ENCODE measurements around the gene PRSS8.
"Not testable (repeated sequence)": the region's sequence is repeated elsewhere in the genome, so short reads cannot be mapped to it uniquely, and the experiment has no call there.

The PRSS8 gene

DNA sequence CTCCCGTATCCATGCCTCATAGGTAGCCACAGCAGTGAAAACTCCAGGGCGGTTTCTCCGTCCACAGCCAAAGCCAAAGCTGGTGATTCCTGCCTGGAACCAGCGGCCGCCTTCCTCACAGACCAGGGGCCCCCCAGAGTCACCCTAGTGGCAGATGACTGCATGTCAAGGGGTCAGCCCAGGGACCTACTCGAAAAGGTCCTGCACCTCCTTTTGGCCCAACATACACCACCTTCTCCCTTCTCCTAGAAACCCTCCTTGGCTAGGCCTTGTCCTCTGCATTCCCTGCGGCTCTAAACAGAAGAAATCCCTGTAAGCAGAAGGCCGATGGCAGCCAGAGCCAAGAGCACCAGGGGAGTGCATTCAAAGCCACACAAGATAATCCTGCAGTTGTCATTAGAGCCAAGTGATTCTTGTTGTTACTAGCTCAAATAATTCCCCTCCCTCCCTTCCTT, 8.2 kb upstream of the PRSS8 start:
- FAIRE-seq = no peak

DNA sequence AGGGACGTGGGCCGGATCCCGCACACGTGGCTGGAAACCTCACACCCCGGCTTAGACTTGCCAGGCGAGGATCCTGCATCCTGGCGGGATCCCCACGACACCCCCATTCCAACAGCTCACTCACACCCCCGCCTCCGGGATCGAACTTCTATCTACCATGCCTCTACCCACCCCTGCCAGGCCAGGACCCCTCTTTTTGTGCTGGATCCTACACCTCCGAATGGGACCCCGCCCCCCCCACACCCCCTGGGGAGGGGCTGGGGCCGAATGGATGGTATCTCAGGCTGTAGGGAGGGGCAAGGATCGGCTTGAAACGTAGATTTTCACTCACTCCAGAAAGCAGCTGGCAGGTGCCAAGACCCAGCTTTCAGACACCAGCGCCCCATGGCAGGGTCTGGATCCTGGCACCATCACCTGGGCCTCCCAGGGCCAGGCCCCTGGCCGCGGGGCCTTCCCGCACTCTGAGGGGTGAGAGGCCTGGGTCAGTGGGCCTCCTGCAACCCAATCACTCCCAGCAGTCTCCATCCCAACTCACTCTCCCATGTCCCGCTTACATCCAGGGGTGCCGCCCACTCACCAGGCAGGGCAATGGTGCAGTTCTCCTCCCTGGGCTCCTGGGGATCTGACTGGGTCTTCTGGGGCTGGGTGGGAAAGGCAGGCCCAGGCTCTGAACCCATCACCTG, 7.6 kb upstream of the PRSS8 start:
- no peak for FAIRE-seq

DNA sequence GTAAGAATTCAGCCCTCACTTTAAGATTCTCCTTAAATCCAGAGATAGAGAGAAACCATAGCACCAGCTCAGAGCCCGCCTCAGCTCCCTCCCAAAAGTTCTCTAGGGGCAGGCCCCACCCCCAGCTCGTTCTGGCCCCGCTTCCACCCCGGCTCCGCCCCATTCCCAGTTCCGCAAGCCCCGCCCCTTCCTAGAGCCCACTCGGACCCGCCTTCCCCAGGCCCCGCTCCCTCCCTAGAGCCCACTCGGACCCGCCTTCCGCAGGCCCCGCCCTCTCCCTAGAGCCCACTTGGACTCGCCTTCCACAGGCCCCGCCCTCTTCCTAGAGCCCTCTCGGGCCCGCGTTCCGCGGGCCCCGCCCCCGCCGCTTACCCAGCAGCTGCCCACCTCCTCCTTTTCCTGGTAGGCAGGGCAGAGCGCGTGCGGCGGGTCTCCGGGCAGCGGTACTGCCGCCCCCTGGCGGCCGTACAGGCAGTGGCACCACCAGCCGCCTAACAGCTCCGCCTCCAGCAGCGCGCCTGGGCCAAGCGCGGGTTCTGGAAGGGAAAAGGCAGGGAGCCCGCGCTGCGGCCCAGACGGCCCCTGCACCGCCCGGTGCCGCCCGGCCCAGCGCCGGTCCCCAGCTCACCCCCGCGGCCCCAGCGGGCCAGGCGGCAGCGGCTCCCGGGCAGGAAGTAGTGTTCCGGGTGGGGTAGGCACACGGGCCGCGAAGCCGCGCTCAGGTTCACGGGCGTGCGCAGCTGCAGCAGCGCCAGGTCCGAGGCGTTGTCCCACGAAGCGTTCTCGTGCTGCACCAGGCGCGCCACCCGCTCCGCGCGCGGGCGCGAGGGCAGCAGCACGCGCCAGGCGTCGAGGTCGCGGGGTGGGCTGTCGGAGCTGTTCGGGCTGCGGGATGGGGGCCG, 6.8 kb upstream of the PRSS8 start:
- no peak for FAIRE-seq

DNA sequence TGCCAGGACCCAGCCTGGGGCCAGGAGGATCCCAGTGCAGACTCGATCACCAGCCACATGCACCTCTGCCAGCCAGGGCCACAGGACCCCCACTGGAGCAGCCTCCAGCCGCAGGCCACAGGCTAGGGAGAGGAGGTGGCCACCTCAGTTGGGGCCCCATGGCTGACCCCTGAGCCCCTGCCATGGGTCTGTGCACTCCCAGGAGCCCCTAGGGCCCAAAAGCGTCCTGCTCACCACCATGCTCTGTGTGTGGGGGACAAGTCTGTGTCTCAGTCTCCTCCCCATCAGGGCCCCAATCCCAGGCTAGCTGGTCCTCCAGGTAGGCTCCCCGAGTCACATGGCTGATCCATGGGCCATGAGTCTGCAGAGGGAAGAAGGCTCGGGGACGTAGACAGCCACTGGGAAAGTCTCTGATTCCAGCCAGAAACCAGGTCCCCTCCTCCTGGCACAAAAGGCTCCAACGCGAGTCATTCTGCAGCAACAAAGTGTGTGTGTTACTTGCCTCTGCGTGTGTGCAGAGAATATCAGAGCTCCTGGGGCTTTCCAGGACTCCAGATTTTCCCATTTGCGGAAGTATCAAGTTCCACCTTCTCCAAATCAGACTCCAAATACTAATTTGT, 6.1 kb upstream of the PRSS8 start:
- FAIRE-seq = no peak

DNA sequence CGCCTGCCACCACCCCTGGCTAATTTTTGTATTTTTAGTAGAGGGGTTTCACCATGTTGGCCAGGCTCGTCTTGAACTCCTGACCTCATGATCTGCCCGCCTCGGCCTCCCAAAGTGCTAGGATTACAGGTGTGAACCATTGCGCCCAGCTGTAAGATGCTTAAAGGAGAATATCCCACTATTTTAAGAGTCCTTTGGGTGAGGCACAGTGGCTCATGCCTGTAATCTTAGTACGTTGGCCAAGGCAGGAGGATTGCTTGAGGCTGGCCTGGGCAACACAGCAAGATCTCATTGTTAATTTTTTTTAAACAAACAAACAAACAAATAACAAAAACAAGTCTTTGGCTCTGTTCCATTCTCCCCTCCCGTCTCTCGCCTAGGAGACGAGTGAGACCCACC, 5.5 kb upstream of the PRSS8 start:
- FAIRE-seq = not testable (repeated sequence)

DNA sequence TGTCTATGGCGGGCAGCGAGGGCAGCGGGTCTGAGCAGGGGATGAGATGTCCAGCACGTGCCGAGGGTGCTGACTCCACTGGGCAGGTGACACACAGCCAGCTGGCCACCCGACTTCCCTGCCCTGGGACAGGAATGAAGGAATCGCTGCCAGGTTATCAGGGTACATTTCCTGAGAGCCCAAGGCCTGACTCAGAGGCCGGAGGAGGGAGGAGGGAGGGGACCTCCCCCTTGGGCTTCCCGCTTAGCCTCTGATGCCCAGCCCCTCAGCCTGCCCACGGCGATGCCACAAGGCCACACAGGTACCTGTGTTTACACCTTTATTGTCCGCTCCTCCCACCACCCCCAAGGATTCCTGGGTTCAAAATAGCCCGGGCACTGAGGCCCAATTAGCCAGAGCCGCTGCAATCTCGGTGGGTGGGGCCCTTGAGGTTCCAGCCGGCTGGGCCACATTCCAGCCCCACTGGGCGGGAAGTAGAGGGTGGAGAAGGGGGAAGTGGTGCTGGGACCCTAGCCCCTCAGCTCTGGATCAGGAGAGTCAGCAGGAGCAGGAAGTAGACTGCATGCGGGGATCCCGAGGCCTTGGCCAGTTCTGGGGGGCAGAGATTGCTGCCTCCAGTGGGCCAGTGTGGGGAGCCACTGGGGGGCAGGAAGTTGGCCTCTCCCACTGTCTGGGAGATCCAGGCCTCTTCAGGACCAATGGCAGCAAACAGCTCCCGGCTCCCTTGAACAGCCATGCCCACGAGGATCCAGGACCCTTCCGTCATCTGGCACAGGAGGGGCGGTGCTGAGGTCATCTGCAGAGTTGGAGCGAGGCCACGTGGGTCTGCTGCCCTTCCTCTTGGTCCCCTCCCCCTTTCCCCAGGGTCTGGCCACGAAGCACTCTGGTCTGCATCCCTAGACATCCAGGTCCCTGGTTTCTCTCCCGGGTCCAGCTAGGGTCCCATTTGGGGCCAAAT, 3.4 kb upstream of the PRSS8 start:
- FAIRE-seq = no peak

DNA sequence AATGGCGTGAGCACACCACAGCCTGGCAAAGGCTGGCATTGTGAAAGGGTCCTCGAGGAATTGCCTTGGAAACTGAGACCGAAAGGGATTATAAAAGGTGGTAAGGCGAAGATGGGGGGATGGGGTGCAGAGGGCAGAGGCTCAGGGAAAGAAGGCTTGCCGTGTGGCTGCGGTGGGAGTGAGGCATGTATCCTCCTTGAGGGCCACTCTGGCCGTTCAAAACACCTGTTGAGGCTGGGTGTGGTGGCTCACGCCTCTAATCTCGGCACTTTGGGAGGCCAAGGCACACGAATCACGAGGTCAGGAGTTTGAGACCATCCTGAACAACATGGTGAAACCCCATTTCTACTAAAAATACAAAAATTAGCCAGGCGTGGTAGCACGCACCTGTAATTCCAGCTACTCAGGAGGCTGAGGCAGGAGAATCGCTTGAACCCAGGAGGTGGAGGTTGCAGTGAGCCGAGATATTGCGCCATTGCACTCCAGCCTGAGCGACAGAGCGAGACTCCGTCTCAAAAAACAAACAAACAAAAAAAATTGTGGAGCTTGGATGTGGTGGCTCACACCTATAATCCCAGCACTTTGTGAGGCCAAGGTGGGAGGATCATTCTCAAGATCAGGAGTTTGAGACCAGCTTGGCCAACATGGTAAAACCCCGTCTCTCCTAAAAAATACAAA, 1.4 kb upstream of the PRSS8 start:
- not testable (repeated sequence) for FAIRE-seq

DNA sequence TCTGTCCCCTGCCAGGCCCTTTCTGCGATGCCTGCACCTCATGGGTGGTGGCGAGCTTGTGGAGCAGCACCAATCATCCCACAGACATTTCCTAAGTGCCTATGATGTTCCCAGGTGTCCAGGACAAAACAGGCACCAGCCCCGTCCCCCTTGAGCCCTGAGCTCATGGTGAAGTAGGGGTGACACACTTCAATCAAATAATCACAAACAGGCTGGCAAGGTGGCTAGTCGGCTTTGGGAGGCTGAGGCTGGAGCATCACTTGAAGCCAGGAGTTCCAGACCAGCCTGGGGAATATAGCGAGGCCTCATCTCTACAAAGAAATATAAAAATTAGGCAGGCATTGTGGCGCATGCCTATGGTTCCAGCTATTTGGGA, 748 bp upstream of the PRSS8 start:
- FAIRE-seq = no peak

DNA sequence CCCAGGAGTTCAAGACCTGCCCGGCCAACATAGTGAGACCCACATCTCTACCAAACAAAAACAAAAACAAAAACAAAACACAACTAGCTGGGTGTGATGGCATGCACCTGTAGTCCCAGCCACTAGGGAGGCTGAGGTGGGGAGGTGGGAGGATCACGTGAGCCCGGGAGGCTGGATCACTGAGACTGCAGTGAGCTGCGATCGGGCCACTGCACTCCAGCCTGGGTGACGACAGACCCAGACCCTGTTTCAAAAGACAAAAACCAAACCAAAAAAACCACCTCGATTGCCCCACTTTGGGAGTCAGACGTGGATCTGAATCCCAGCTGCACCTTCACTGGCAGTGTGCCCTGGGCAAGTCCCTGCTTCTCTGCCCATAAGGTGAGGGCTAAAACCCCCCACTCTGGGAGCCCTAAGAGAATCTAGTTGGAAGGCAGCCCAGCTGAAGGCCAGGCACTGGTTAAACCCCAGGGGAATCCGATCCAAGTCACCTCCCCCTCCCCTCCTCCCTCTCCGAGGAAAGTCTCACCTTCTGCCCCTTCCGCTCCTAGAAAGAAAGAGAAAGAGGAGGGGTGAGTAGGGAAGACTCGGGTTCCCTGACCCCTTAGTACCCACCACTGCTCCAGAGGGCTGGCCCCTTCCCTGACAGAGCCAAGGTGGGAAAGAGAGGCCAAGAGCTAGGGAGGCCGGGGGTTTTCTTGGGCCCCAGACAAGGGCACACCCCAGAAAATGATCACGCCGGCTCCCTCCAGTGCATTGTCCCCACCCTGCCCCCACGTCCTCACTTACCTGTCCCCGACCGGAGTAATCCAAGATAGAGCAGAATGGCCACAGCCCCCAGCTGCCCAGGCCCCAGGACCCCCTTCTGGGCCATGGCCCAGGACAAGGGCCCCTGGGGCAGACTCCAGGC, 647 bp downstream of the PRSS8 start:
- no peak for FAIRE-seq

DNA sequence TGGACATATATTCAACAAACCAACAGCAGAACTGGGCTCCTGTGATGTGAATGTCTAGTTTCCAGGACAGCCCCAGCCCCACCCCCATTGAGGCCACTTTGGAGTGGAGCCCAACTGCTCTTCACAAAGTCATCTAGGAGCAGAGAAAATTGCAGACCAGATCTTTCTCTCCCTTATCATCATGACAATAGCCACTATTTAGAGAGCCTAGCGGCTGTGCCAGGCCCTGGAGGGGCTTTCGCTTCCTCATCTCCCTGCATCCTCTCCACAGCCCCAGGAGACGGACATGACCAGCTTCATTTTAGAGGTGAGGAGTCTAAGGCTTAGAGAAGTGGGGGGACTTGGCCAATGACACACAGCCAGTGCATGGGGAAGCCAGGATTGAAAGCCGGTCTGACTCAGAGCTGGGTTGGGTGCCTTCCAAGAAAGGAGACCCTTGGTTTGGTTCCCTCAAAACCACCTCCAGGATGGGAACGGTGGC, 1.4 kb downstream of the PRSS8 start:
- FAIRE-seq = no peak

DNA sequence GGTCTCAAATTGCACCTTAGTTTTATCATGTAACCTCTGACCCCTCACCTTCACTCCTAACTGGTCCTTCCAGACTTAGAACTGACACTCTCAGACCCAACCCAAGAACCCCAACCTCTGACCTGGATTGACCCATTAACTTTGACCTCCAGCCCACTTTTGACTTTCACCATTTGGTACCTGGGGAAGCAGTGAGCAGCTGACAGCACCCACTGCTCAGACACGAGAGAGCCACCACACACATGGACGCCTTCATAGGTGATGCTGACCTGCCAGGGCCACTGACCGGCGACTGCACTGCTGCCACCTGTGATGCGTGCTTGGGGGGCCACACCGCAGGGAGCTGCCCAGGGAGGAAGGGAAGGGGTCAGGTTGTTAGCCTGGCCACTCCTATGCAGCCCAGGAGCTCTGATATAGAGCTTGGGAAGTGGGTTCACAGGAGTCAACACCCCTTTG, 2.5 kb downstream of the PRSS8 start:
- no peak for FAIRE-seq

DNA sequence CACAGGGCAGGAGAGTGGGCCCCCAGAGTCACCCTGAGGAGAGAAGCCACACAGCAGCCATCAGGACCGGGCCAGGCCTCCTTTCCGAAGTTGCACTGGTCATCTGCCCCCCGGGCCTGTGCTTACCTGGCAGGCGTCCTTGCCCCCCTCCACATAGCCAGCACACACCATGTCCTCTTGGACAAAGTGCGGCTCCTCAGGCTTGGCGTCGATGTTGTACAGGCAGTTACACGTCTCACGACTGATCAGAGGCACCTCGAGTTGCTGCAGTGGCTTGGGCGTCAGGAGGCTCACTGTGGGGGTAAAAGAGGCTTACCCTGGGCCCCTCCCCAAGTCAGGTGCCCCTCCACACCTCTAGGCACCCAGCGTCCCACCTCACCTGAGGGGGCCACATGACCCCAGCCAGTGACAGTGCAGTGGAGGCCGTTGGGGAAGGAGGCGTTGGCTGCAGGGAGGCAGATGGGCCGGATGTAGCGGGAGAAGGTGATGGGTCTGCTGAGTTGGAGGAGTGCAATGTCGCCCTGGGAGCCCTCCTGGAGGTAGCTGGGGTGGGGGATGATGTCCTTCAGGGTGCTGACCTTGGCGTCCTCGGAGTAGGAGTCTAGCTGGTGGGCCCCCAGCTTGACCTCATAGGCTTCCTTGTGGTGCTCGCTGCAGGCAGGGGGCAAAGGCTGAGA, 3.1 kb downstream of the PRSS8 start:
- no peak for FAIRE-seq

DNA sequence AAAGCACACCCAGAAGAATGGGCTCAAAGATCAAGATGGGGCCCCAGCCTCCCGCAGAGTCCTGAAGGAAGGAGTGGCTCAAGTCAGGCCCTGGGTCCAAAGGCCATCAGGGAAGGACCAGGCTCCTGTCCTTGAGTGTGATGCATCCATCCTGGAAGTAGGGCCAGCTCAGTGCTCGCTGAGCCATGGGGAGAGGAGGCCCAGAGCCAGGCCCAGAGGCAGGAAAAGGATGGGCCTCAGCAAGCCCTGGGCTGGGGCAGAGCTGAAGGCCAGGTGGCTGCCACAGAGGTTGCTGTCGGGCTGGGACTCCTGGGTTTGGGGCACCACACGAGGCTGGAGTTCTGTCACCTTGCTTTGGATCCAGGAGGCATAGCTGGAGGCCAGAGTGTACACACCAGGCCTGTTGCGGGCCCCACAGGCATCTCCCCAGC, 3.7 kb downstream of the PRSS8 start:
- no peak for FAIRE-seq

DNA sequence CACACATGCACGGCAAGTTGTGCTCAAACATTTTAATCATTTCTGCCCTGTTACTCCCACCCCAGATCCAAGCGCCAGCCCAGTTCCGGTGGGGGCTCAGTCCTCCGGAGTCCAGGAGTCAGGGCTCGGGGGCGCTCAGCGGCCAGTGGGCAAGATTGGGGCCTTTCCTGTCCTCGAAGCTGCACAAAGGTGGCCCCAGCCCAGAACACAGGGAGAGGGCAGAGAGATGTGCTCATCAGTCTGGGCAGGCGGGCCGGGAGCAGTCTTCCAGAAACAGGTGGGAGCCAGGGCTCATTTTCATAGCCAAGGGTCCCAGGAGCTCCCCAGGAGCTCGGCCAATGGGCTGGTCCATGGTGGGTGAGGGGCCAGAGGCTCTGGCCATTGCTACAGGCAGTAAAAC, 4.1 kb downstream of the PRSS8 start:
- FAIRE-seq = no peak

DNA sequence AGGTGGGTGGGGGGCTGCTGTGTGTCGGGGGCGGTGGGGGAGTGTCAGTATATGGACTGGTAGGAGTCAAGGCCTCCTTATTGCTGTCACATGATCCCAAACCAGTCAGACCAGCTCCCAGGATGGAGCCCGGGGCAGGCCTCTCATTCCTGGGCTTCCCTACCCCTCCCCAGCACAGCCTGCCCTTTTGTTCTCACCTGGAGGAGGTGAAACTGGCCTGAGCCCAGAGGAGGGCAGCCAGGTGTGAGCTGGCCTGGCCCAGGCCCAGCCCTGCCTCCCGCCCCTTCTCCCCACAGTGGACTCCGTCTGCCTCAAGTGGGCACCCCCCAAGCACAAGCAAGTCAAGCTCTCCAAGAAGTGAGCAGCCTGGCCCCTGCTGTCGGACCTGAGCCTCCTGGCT, 4.6 kb downstream of the PRSS8 start:
- FAIRE-seq = no peak

DNA sequence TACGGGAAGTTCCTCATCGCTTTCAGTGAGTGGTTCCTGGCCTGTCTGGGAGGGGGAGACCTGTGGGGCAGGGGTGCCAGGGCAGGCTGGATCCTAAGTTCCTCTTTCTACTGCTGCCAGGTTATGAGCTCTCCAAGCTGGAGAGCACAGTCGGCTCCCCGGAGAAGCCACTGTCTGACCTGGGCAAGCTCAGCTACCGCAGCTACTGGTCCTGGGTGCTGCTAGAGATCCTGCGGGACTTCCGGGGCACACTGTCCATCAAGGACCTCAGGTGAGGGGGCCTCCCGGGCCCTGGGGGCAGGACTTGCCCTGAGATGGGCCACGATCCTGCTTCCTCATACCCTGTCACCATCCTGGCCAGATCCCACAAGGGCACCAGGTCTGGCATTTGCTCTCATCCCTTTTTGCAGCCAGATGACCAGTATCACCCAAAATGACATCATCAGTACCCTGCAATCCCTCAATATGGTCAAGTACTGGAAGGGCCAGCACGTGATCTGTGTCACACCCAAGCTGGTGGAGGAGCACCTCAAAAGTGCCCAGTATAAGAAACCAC, 5.1 kb downstream of the PRSS8 start:
- FAIRE-seq = no peak

DNA sequence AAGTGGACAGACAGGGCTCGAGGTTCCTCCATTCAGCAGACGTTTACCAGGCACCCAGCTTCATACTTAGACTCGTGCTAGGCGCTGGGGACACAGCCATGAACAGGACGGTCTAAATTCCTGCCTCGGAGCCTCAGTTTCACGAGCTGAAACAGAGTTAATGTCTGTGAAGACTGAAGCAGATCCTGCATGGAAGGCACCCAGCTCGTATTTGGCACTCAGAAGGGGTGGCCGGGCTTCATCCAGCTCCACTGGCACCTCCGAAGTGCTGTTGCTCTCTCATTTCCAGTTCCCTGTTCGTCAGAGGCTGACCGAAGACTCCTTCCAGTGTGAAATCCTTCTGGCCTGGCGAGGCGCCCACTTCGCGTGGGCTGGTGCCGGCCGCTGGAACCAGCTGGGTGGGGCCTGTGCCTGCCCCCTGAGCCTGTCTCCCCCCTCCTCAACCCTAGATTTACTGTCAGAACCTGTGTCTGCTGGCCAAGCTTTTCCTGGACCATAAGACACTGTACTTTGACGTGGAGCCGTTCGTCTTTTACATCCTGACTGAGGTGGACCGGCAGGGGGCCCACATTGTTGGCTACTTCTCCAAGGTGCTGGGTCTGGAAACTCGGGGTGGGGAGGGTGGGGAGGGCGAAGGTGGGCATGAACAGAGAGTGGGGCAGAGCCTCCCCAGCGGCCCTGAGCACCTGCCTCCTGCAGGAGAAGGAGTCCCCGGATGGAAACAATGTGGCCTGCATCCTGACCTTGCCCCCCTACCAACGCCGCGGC, 5.8 kb downstream of the PRSS8 start:
- FAIRE-seq = no peak

DNA sequence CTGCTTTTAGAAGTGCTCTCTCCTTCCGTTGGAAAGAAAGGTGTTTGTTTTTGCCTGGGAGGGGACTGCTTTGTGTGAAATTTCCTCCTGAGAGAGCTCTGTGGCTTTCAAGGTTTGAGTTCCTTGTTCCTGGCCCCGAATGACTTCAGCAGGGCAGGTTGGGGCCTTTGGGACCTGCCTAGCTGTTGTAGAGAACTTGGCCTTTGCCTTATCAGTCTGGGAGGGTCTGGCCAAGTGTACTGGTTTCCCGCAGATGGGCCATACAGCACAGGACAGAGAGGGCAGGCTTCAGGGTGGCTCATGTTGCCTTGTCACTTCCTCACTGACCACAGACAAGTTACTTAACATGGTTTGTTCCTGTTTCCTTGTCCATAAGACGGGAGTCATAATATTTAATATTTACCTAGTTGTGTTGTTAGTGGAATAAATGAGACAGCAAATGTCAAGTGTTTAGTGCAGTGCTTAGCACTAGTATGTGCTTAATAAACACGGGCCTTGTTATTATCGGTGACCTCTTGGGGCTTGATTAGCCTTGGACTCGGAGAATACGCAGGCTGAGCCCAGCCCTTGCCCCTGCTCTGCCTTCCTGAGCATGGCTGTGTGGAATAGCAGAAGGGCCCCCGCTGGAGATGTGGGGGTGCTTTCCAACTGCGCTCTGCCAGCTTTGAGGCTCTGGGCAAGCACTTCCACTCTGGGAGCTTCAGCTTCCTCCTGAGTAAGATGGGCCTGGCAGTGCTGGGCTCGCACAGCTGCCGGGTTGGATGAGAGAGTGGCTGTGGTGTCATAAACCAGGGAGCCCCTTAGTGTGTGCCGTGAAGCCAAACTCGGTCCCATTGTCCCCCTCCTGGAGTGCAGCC, 6.6 kb downstream of the PRSS8 start:
- no peak for FAIRE-seq

All from islet of Langerhans (tissue), 1 donor.